ENCODE measurements around the gene C5AR2.
"Not testable (repeated sequence)": the region's sequence is repeated elsewhere in the genome, so short reads cannot be mapped to it uniquely, and the experiment has no call there.

DNA sequence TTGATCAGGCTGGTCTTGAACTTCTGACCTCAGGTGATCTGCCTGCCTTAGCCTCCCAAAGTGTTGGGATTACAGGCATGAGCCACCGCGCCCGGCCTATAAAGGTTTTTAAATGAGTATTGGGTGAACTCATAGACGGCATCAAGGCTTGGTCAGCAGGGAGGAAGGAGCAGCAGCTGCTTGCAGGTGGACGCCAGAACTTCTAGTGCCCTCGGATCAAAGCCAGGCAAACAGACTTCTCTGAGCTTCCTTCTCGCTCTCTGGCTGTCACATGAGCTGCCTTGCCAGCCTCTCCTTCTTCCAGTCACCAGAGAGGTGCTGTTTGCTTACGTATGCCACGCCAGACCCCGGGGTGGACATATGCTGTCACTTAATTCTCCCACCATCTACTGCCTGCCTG lies 33.5 kb downstream of the C5AR2 start:
- TF ChIP-seq, protein P1, sequence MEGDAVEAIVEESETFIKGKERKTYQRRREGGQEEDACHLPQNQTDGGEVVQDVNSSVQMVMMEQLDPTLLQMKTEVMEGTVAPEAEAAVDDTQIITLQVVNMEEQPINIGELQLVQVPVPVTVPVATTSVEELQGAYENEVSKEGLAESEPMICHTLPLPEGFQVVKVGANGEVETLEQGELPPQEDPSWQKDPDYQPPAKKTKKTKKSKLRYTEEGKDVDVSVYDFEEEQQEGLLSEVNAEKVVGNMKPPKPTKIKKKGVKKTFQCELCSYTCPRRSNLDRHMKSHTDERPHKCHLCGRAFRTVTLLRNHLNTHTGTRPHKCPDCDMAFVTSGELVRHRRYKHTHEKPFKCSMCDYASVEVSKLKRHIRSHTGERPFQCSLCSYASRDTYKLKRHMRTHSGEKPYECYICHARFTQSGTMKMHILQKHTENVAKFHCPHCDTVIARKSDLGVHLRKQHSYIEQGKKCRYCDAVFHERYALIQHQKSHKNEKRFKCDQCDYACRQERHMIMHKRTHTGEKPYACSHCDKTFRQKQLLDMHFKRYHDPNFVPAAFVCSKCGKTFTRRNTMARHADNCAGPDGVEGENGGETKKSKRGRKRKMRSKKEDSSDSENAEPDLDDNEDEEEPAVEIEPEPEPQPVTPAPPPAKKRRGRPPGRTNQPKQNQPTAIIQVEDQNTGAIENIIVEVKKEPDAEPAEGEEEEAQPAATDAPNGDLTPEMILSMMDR (IDR thresholded peaks at IDR 0.05; ENCODE audit: low read depth, low read length): not testable (repeated sequence)
- not testable (repeated sequence) for TF ChIP-seq EZH2phosphoT487 (IDR thresholded peaks at IDR 0.05; ENCODE audit: low read depth)
